Activated naive CD8-positive, alpha-beta T cell treated with anti-CD3 and anti-CD28 coated beads, Interleukin-2, amount 50 U/mL, for 24 hours (primary cell): ENCODE data around the gene C19orf67.
A peak's percentile ranks its signal among the peaks of the same experiment; 100 is the strongest.

Experiments used
- ATAC-seq: fragments of 150-1000 bp; cut with Tn5 transposase; one replicate; pipeline ENCODE4 v1.10.0; 2021
- DNase-seq: peaks from one replicate; pipeline ENCODE4 v3.0.0; 2021
- H3K27ac Mint-ChIP-seq: one replicate; pipeline ENCODE4 v1.8.0; 2021; ENCODE audit warnings: mild to moderate bottlenecking, mixed read lengths
- H3K27me3 Mint-ChIP-seq: one replicate; pipeline ENCODE4 v1.8.0; 2021; ENCODE audit warnings: mixed read lengths
- H3K36me3 Mint-ChIP-seq: one replicate; pipeline ENCODE4 v1.8.0; 2021; ENCODE audit warnings: low read depth, mixed read lengths
- H3K4me1 Mint-ChIP-seq: one replicate; pipeline ENCODE4 v1.8.0; 2021; ENCODE audit warnings: mixed read lengths
- H3K4me3 Mint-ChIP-seq: one replicate; pipeline ENCODE4 v1.8.0; 2021; ENCODE audit warnings: mild to moderate bottlenecking, moderate library complexity, mixed read lengths
- H3K9me3 Mint-ChIP-seq: one replicate; pipeline ENCODE4 v1.8.0; 2021; ENCODE audit warnings: mixed read lengths

C19orf67 gene

GRCh38 chr19:14081797-14082674 lies 3.5 kb downstream of the C19orf67 start:
- Mint-ChIP-seq H3K4me1 (peaks cover 23% of the 10 kb centered on the region), H3K4me3 (peak overlapping the region; percentile 93), H3K36me3 (peaks cover 2% of the 10 kb centered on the region), H3K9me3 (no peaks in the 10 kb centered on the region), H3K27me3 (peaks cover 2% of the 10 kb centered on the region), H3K27ac (peak overlapping the region; percentile 94)
- DNase-seq (peak; percentile 39), ATAC-seq (peak; percentile 5)

DNA sequence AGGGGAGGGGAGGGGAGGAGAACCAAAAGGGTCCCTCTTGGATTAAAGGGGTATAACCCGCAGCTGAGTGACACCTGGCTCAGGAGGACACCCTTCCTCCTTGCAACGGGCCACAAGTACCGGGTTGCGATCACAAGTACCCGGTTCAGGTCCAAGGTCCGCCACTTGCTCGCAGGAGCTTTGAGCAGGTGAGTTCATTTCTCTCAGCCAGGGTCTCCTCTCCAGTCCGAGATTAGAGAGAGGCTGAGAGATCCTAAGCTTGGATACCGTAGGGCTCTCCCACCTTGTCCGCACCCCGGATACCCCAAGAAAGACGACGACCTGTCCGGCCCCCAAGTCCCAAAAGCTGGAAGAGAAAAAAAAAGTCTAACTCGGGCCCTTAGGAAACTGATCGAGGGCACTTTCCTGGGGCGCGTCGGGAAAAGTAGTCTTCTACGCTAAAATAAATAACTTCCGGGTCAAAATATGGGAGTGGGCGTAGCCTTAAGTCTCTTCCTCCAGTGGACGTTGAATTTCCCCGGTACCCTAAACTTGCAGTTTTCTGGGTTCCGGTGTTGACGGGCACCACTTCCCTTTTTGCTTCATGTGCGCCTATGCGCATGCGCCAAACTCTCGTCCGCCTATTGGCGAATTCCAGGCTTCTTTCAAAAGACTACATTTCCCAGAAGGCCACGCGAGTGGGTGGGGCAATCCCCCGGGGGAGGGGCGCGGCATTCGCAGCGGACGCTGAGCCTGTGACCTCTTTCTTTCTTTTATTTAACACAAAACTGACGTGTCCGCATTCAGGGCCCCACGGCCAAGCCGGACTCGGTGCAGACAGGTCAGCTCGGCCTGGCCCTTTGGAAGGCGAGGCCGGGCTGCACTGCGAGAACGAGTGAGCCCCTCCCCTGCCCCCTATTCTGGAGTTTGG lies 4.4 kb downstream of the C19orf67 start:
- H3K4me1 Mint-ChIP-seq: peaks cover 25% of the 10 kb centered on the region

GRCh38 chr19:14078411-14078810 lies 7.2 kb downstream of the C19orf67 start:
- H3K36me3 Mint-ChIP-seq: peaks cover 2% of the 10 kb centered on the region
- H3K27ac Mint-ChIP-seq: no peak overlapping the region
- ATAC-seq (no peak), DNase-seq (no peak)
- H3K4me1 Mint-ChIP-seq: peaks cover 42% of the 10 kb centered on the region
- H3K9me3 Mint-ChIP-seq: no peaks in the 10 kb centered on the region
- H3K27me3 Mint-ChIP-seq: peaks cover 2% of the 10 kb centered on the region
- no peak overlapping the region for H3K4me3 Mint-ChIP-seq

More for the DNA sequence above, 4.4 kb downstream of the C19orf67 start:
- DNase-seq (peak; percentile 99), ATAC-seq (peak; percentile 86)
- H3K4me3 Mint-ChIP-seq: peak overlapping the region; percentile 93
- peaks cover 2% of the 10 kb centered on the region for H3K36me3 Mint-ChIP-seq
- H3K9me3 Mint-ChIP-seq: no peaks in the 10 kb centered on the region
- peaks cover 2% of the 10 kb centered on the region for H3K27me3 Mint-ChIP-seq
- H3K27ac Mint-ChIP-seq: peak overlapping the region; percentile 94

DNA sequence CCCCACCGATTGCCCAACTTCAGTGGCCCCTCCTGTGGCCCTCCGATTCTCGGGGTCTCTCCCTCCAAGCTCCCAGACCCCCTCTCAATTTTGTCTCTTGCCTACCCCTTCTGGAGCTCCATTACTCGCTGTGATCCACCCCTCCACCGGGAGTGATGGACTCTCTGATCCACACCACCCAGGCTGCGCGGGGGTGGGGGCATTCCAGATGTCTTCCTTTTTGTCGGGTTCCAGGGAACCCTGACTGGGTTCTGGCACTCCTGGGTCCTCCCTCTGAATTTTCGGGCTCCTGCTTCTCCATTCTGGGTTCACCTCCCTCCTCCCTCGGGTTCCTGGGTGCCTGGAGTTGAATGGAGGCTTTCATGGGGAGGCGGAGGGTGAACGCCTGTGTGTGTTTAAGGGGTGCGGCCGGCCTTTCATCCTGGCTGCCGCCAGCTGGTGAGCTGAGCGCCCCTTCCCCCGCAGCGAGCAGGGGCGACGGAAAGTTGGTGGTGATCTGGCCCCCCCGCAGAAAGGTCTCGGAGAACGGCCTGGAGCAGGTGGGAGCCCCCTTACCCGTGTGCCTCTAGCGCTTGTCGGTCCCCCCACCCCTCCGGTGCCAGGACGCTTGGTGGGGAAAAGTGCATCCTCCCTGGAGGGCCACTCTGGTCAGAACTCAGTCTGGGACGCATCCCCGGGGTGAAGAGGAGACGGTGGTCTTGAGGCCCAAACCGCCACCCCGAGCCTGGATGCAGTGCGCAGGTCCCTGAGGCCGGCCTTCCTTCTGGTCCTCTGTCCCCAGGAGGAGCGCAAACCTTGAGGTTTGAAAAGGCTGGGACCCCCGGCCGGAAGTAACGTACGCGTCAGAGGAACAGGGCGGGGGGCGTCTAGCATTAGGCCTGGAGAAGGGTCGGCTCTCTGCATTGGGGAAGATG lies 11.4 kb downstream of the C19orf67 start:
- Mint-ChIP-seq H3K27me3 (no peaks in the 10 kb centered on the region), H3K27ac (peak overlapping the region; percentile 32), H3K4me1 (peaks cover 22% of the 10 kb centered on the region), H3K9me3 (no peaks in the 10 kb centered on the region), H3K36me3 (no peaks in the 10 kb centered on the region), H3K4me3 (peak overlapping the region; percentile 83)
- ATAC-seq (no peak), DNase-seq (peak; percentile 42)

DNA sequence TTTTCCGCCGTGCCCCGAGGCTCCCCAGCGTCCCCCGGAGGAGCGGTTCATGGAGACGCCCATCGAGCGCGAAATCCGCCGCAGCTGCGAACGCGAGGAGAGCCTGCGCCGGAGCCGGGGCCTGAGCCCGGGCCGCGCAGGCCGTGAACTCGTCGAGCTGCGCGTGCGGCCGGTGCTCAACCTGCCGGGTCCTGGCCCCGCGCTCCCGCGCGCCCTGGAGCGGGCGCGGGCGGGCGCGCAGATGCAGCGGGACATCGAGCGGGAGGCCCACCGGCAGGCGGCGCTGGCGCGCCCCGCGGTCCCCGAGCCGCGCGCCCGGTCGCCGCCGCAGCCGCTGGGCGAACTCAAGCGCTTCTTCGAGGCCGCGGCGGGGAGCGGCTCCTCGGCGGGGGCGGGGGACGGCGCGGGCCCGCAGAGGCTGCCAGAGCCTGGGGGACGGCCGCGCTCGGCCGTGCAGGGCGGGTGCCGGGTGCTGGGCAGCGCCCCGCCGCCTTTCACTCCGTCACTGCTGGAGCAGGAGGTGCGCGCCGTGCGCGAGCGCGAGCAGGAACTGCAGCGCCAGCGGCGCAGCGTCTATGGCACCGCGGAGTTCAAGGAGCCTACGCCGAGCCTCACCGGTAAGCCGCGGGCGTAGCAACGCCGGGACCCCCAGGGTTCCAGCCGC lies 12.2 kb downstream of the C19orf67 start:
- DNase-seq: peak; percentile 81
- ATAC-seq: peak; percentile 75
- Mint-ChIP-seq H3K36me3 (no peaks in the 10 kb centered on the region), H3K4me3 (peak overlapping the region; percentile 83), H3K4me1 (peaks cover 22% of the 10 kb centered on the region), H3K27me3 (no peaks in the 10 kb centered on the region), H3K9me3 (no peaks in the 10 kb centered on the region), H3K27ac (peak overlapping the region; percentile 32)

- Mint-ChIP-seq H3K27me3 (no peaks in the 10 kb centered on the region), H3K27ac (no peak within 1 kb of the TSS), H3K9me3 (no peaks in the 10 kb centered on the region), H3K4me3 (peak within 1 kb of the TSS; percentile 83), H3K4me1 (peaks cover 22% of the 10 kb centered on the region), H3K36me3 (no peaks in the 10 kb centered on the region)
- DNase-seq (peak; percentile 56), ATAC-seq (peak; percentile 4)
Observed at GRCh38 chr19:14072535-14073260, 12.9 kb downstream of the C19orf67 start, which contains the start of gene MISP3. TSS of gene MISP3 (plus strand) at chr19:14072786. CDS start at chr19:14073310, 524 bp downstream.

- ATAC-seq (no peak), DNase-seq (no peak)
- no peaks in the 10 kb centered on the region for H3K9me3 Mint-ChIP-seq
- H3K27ac Mint-ChIP-seq: no peak overlapping the region
- H3K36me3 Mint-ChIP-seq: no peaks in the 10 kb centered on the region
- peak overlapping the region; percentile 8 for H3K4me3 Mint-ChIP-seq
- H3K4me1 Mint-ChIP-seq: peaks cover 20% of the 10 kb centered on the region
- peaks cover 1% of the 10 kb centered on the region for H3K27me3 Mint-ChIP-seq
Observed at GRCh38 chr19:14070268-14071050, 15.1 kb downstream of the C19orf67 start.

- H3K9me3 Mint-ChIP-seq: no peaks in the 10 kb centered on the region
- H3K36me3 Mint-ChIP-seq: no peaks in the 10 kb centered on the region
- no peaks in the 10 kb centered on the region for H3K4me1 Mint-ChIP-seq
- no peak overlapping the region for H3K27ac Mint-ChIP-seq
- no peak overlapping the region for H3K4me3 Mint-ChIP-seq
- ATAC-seq (no peak), DNase-seq (no peak)
- H3K27me3 Mint-ChIP-seq: peaks cover 6% of the 10 kb centered on the region
Observed at GRCh38 chr19:14066134-14066533, 19.4 kb downstream of the C19orf67 start.

GRCh38 chr19:14063105-14063504 lies 22.5 kb downstream of the C19orf67 start:
- DNase-seq: no peak
- Mint-ChIP-seq H3K36me3 (no peaks in the 10 kb centered on the region), H3K27me3 (peaks cover 29% of the 10 kb centered on the region), H3K9me3 (no peaks in the 10 kb centered on the region), H3K4me3 (no peak overlapping the region), H3K4me1 (peaks cover 11% of the 10 kb centered on the region), H3K27ac (no peak overlapping the region)
- no peak for ATAC-seq

- DNase-seq: no peak
- ATAC-seq: no peak
- Mint-ChIP-seq H3K9me3 (no peaks in the 10 kb centered on the region), H3K36me3 (no peaks in the 10 kb centered on the region), H3K27ac (no peak overlapping the region), H3K4me1 (peaks cover 16% of the 10 kb centered on the region), H3K27me3 (peaks cover 34% of the 10 kb centered on the region), H3K4me3 (no peak overlapping the region)
Observed at GRCh38 chr19:14062558-14062855, 23.1 kb downstream of the C19orf67 start.

GRCh38 chr19:14061751-14062557 lies 23.6 kb downstream of the C19orf67 start, which contains the start of gene PALM3:
TSS of gene PALM3 (minus strand) at chr19:14062076. CDS start at chr19:14061980, 96 bp downstream.
- Mint-ChIP-seq H3K4me1 (peaks cover 17% of the 10 kb centered on the region), H3K9me3 (no peaks in the 10 kb centered on the region), H3K4me3 (no peak within 1 kb of the TSS), H3K36me3 (no peaks in the 10 kb centered on the region), H3K27ac (no peak within 1 kb of the TSS), H3K27me3 (peaks cover 36% of the 10 kb centered on the region)
- no peak for DNase-seq
- ATAC-seq: no peak
